Measurements from ENCODE around the gene ABR.

The ABR gene

DNA sequence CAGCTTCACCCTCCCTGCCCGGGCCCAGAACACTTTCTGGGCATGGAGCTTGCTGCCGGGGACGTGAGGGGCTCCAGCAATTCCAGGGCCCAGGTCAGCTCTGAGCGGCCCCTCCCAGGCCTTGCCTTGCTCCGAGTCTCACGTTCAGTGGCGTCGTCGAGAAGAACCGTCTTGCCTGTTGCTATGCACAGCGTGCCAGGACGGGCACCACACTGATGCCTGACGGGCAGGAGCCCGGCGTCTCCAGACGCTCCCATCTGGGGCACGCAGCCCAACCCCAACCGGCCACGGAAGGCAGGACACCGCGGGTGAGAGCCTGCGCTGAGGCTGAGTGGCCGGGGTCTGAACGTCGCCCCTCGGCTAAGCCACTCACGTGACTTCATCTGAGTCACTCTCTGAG, 155.7 kb downstream of the ABR start:
- no peak for DNase-seq

DNA sequence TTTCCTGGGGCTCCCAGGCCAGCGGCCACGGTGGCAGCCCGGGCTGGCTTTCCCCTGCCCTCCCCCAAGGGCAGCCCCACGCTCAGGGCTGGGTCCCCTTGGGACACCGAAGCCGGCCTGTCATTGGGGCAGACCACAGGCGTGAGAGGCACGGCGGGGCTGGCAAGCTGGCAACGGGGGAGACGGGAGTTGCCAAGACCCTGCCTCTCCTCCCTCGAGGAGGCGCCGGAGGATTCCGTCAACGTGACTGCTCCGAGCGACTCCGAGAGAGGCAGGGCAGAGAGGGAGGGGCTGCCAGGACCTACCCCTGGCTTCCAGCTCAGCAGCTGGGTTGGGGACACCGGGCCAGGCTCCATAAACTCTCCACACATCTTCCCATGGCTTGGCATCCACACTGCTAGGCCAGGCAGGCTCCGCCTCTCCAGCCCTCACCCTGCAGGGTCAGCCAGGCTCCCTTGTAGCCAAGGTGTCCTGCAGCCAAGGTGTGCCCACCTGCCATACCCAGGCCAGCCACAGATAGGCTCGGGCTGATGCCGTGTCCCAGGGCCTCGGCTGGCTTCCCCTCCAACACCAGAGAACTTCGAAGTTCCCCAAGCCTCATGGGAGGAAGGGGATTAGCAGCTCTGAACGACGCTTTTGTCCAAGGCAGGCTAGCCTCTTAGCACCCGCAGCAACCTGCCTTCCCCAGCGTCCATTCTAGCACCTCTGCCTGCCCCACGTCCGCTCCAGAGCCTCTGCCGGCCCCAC, 157.3 kb downstream of the ABR start:
- no peak for DNase-seq

DNA sequence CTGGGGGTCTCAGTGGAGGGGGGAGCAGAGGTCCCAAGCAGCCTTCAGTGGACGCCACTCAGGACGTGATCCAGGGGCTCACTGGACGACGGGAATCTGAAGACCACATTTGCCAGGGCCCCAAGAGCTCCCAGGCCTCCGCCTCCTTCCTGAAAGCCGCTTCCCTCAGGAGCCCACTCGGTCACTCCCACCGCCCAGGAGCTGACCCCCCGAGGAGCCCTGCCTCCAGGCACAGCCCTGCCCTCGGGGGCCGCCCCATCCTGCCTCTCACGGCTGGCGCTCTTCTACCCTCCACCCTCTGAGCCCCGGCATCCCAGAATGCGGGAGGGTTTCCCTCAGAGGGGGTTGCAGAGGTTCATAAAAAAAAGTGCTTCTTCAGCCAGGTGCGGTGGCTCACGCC, 158.6 kb downstream of the ABR start:
- no peak for DNase-seq

DNA sequence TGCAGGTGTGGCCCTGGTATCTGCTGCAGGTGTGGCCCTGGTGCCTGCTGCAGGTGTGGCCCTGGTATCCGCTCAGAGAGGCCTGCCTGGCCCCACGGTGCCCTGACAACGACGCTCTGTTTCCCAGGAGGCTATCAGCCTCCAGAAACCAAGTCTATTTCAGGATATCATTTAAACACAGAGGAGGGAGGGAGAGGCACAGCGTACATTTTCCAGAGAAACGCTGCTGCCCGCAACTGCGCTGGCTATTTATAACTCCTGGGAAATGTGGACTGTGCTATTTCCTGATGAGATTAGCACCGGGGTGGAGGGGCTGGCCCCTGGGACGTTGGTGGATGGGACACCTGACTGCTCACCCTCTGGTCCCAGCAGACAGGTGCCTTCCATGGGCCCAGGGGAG, 160.3 kb downstream of the ABR start:
- no peak for DNase-seq

DNA sequence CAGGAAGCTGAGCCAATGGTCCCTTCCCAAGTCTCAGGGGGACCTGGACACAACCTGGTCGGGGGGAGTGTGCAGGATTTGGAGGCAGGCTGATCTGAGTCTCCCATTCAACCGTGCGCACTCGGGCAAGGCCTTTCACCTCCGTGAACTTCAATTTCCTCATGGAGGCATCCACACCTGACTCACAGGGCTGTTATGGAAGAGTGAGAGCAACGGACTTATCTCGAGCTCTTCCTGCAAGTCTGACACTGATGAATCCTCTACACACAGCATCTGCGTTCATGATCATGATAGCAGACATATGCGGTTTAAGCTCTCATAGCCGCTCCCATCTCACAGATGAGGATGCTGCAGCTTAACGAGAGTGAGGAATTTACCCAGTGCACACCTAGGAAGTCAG, 161.2 kb downstream of the ABR start:
- DNase-seq, result no peak

DNA sequence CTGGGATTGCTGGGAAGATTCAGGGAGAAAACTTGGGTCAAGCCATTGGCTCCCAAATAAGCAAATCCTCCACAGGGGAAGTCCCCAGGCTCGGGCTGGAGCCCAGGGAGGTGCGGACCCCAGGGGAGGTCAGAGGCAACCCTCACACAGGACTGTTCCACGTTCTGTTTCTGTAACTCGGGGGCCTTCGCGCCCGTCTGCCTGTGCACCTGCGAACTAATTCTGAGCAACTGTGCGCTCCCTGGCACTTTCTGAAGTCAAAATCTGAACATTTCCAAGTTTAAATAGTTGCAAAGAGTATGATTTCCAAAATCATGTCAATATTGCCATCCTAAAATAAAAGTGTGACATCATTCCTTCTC, 166.1 kb downstream of the ABR start:
- no peak for DNase-seq

DNA sequence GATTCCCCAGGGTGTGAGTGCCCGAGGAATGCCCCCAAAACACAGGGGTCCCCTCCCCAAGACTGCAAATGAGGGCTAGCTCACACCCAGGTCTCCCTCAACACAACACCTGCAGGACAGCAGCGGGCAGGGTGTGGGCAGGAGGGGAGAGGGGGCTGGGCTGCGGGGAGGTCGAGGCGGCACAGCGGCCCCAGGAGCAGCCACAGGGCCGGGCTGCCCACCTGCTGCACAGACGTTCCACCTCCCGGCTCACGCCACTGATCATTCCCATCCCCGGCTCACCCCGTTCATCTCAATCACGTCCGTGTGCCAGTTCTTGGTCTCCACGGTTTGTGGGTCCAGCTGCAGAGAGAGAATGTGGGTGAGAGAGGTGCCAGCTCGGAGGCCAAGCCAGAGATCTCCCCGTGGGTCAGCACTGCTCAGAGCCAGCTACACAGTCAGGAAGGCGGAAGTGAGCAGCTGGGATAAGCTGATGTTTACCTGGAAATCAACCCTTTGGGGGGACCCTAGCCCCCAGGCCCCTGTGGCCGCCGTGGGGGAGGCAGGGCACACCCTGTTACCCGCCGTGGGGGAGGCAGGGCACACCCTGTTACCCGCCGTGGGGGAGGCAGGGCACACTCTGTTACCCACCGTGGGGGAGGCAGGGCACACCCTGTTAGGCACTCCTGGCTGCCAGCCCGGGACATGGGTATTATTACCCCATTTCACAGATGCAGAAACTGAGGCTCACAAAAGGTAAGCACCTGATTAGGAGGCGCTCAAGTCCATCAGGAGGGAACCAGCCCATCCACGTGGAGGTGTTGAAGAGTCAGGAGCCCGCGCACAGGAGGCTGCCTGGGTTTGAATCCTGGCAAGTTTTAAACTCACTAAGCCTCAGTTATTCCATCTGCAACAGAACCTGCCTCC, 166.7 kb downstream of the ABR start:
- no peak for DNase-seq

DNA sequence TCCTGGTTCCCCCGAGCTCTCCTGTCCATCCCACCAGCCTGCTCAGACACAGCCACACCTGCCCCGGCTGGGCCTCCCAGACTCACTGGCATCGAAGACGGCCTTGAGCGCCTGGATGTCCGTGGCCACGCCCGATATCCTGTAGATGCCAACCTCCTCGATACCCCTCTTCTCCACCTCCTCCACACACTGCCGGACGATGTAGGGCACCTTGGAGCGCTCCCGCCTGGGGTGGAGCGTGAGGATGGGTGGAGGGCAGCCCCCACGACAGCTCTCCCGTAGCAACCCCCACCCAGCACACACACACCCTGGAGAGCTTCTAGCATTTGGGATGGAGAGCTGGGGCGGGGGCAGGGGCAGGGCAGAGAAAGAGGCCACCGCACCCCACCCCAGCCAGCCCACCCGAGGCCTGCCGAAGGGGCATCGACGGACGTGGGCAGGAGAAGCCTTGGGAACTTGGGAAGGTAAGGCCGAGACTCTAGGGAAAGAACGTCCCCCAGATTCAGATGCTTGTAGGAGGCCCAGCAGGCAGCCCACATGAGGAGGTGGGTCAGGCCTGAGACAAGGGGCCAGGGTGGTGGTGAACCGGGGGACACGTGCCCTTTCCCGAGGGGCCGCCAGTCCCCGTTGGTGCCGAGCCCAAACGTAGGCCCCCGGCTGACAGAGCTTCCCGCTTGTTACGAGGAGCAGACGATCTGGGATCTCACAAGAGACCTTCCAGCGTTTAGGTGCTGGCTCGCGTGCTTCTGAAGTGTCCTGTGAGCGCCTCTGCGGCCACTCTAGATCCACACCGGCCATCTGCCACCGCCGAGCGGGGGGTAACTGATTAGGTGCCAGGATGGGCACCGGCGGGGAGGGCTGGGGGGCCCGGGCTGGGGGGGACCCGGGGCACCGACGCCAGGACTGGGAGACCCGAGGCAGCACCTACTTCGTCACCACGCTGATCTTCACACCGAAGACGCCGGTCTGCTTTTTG, 167.7 kb downstream of the ABR start:
- DNase-seq, result no peak

DNA sequence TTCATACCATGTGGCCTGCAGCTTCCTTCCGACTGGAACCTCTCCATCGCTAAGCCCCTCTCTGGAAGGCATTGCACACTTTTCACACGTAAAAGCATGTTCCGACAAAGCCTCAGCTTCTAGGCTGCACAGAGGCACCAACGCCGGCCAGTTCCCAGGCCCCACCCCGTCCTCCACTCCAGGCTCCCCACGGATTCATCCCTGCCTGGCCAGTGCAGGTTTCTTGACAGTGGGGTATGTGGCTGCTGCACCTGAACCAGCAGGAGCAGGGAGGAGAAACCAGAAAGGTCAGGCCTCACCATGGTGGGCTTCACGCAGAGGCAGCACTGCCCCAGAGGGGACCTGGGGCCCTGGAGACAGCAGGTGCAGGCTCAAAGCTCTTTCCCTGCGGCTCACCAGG, 168.6 kb downstream of the ABR start:
- no peak for DNase-seq

DNA sequence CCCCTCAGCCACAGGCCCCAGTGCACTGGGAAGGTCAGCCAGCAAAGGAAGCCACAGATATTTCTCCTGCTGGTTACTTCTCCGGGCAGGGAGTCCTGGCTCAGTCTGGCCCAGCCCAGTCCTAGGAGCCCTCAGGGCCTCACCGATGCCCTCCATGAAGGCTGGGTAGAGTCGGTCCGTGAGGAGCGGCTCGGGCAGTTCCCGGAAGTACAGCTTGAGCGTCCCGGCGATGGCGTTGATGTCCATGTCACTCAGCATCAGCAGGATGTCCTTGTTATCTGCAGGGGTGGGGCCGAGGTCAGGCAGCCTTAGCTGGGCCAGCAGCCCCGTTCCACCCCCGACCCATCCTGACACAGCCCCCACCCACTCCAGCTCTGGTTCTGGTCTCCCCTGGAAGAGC, 169.2 kb downstream of the ABR start:
- no peak for DNase-seq

DNA sequence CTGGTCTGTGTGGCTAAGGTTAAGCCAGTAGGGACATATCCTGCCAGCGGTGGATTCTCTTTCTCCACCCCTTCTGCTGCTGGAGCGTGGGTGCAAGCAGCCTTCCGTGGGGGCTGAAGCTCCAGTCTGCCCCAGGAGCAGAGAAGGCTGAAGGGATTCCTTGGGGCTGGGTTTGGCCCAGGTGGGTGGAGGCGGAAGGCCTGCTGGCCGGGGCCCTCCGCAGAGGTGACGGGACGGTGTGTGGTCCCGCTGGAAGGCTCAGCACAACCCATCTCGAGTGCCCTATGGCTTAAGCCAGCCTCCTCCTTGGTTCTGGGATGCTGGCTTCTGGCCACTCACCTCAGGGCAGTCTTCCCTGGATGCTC, 169.7 kb downstream of the ABR start:
- DNase-seq, result no peak

DNA sequence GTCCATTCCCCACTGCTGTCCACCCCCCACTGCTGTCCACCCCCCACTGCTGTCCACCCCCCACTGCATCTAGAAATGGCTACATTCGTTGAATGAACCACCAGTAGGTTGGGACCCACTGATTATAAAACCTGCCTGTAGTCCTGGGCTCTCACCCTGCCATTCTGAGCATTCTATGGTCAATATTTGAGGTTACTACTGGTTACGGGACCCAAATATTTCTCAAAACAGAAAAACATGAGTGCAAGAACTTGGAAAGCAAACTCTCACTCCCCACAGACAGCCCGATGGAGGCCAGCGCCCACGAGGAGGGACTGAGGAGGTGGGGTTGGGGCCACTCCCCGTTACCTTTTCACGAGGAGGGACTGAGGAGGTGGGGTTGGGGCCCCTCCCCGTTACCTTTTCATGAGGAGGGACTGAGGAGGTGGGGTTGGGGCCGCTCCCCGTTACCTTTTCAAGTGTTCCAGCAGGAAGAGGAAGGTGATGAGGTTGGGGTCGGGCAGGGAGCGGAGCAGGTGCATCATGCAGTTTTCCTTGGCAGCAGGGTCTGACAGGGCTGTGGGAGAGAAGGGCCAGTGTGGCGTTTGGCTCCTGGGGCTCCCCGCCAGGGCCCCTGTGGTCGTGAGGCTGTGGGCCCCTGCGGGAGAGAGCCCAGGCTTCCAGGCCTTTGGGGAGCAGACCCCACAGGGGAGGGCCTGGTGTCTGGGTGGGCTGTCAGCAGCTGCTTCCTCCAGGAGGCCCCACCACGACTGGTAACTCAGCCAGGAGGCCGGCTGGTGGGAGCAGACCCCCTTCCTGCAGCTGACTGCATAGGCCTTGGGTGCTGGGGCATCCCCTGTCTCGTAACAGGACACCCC, 170.3 kb downstream of the ABR start:
- DNase-seq, result no peak

DNA sequence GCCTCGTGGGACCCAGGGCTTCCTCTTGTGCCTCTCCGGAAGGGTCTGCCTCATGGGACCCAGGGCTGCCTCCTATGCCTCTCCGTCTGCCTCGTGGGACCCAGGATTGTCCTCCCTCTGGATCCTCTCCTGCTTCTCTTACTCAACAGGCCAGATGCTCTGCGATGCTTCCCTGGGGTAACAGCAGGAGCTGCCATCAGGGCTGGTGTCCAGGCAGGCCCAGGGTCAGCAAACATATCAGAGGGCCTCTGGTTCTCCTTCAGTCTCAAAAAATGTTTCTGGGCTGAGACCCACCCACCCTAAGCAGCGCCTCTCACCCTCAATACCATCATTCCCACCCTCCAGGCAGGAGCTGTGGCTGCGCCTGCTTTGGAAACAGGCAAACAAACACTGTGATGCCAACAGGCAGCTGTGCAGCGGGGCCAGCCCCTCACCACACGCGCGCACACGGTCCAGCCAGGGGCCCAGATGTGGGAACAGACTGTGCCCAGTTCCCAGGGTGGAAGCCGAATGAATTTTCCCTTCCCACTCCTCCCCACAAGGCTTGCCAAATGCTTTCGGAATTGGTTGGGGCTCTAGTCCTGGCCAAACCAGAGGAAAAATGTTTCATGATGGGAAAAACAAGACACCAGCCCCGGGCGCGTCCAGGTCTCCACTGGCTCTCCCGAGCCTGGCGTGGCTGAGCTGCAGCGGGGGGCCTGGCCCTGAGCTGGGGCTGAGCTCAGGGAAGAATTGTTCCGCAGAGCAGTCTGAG, 171.6 kb downstream of the ABR start:
- no peak for DNase-seq

DNA sequence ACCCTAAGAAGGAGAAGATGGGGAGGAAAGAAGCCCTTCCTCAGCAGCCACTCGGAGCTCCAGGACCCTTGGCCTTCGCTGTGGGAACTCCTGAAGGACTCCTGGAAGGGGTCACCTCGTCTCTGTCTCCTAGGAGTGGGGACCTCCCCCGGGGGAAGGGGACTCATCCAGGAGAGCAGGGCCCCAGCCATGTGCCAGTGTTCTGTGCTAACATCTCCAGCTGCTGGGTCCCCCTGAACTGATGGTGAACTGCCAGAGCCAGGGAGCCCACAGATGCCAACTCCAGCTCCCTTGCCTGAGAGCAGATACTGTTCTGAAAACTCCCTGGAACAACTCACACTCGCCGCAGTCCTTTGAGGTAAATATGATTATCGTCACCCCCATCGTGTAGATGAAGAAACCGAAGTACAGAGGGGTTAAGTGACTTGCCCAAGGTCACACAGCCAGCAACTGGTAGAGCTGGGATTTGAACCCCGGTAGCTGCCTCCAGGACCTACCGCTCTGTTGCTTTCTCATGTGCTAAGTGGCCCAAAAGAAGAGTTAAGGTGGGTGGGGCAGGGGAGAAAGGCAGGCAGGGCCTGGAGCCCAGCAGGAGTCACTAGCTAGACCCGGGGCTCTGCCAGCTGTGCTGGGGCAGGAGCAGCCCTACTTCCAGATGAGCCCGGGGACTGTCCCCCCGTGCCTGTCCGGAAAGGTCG, 172.3 kb downstream of the ABR start:
- no peak for DNase-seq

DNA sequence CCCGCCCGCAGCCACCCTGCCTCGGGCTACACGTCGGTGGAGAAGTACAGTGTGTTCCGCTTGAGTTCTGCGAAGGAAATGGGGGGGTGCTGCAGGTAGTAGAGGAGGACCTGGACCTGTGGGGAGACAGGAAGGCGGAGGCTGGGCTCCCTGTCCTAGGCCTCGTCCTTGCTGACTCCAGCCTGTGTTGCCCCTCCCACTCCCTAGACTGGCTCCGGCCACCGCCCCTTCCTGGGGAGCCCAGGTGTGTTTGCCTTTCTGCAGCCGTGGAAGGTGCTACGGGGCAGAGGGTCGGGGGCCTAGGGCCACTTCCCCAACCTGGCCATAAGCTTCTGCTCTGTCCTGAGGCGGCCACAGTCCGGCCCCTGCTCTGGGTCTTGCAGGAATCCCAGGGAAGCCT, 173.7 kb downstream of the ABR start:
- no peak for DNase-seq

DNA sequence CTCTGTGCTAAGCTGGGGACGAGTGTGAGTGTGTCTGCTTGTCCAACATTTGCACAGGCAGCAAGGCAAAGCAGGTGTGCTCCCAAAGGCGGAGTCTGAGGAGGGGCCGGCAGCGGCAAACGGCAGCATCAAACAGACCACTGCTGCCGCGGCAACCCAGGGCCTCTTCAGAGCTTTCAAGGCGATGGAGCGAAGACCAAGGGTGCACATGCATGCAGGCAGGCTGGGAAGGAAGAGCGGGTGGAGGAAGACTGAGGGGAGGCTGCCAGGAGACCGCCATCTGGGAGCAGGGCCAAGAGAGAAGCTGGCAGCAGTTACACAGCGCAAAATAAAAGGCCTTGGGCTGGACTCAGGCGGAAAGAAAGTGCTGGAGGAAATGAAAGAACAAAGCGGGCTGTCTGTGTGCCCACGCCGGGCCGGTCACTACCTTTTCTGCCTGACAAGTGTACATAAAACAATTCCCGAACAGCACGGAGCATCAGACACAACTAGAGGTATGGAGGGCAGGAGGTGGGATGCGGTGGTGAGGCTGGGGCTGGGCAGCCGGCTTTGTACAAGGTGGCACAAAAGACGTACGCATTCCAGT, 174.3 kb downstream of the ABR start:
- DNase-seq, result peak in 1 of 2 experiments; percentile 38

DNA sequence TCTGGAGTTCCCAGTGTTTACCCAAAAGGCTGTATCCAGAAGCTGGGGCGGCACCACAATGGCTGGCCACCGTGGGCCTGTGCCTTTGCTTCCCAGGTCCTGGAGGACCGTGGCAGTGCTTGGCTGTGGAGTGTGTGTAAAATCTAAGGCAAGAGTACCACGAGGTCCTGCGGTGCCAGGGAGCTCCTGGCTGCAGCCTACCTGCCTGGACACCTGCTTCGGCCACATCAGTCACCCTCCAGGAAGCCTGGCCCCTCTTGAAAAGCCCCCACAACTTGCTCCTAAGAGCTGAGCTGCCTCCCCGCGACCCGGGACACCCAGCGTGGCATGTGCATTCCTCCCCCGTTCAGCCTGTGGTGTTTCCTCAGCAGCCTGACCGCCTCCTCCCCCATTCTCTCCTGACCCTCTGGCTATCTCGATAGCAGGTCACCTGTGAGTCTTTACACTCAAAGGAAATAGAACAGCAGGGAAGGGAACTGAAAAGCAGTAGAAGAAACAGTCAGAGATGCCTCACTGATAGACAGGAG, 174.9 kb downstream of the ABR start:
- no peak for DNase-seq

DNA sequence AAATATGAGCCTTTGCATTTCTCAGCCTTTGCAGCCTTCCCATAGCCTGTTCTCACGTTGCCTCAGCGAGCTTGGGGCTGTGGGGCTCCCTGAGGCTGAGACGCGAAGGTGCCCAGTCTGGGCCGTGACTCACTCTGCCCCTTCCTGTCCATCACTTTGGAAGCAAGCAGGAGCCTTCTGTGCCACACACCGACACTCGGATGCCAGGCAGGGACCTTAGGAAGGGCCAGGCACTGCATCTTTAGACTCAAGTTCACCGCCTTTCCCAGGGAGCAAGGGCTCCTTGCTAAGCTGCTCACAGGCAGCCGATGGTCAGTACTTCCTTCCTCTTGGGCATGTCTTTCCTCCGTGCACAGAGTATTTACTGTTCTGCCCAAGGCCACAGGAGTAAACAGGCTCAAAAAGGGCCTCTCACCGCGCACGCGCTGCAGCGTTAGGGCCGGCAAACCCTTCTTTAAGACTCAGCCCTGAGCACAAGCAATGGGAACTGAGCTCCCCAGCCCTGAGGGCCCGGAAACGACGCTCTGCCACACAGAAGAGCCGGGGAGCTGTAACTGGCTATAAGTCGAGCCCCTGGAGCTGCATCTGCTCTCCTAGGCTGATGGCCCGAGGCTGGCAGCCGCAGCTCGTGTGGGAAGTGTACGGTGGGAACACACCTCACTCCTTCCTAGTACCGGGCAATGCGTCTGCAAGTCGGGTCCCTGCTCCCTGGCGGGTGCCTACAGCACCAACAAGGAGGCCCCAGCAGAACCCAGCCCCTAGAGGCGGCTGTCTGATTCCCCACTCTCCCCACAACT, 175.6 kb downstream of the ABR start:
- DNase-seq, result no peak

DNA sequence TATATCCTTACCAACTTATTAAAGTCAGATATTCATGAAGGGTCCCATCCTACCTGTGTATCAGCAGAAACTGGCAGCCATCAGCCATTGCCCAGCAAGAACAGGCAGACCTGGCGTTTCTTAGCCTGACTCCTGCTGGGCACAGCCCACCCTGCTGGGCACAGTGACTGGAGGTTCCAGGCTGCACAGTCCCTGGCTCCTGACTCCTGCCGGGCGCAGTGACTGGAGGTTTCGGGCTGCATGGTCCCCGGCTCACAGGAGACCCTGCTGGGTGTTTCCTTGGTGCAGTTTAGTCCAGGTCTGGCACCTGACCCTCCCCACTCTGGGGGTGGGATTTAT, 176.2 kb downstream of the ABR start:
- no peak for DNase-seq

Measured in SHP77 (cell line).